Measurements from ENCODE around the gene PKMYT1. TPM values are rescaled to one million over a fixed set of nuclear protein-coding genes. Genes with fewer than 3 reads are reported as not detected.
"Not testable (repeated sequence)": the region's sequence is repeated elsewhere in the genome, so short reads cannot be mapped to it uniquely, and the experiment has no call there.

The PKMYT1 gene
- total RNA-seq, 2 donors from 2014 or later, result 4.4 to 12.6 TPM

DNA sequence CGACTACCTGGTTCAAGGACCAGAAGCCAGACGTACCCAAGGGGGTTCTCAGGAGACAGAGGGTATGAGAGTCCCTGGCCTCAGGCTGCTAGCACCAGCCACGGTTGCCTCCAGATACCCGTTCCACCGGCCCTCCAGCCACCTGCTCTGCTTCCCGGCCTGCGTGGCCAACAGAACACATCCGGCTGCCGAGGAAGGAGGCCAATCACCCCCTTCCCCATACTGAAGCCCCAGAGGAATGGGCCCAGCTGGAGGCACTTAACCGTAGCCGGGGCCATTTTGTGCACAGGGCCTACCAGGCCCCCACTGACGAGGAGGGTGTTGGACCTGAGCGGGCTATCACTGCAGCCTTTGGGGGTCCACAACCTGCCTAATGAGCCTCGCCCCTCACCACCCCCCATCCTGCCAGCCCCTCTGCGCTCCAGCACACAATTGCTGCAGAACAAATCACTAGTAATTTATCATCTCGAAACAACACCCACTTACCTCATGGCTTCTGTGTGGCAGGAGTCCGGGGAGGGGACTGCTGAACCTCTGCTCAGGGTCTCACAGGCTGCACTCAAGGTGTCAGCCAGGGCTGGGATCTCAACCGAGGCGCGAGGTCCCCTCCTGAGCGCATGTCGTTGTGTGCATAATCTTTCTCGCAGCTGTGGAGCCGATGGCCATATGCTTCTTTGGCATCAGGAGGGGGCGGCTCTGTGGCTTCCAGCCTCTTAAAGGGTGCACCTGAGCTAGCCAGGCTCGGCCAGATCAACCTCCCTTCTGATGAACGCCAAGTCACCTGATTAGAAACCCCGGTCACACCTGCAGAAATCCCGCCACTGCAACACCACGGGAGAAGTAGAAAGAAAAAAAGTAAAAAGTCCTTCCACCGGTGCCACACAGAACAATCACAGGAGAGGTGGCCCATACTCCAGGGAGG, 26.3 kb downstream of the PKMYT1 start:
- intact Hi-C loops (cut with DNase I, micrococcal nuclease), result no loop called here
- ATAC-seq (no peak), DNase-seq (no peak)

DNA sequence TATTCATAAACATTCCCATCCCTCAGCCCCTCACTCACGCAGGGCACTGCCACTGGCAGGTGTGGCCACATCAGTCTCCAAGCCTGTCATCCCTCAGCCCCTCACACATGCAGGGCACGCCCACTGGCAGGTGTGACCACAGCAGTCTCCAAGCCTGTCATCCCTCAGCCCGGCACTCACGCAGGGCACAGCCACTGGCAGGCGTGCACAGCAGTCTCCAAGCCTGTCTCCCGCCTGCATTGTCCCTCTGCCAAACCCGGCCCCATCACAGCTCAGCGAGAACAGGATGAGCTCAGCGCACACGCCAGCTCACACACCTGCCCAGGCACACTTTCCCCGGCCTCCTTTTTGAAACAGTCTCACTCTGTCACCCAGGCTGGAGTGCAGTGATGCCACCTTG, 27.6 kb downstream of the PKMYT1 start:
- ATAC-seq (peak; percentile 20), DNase-seq (no peak)
- intact Hi-C loops (cut with DNase I, micrococcal nuclease), result no loop called here

DNA sequence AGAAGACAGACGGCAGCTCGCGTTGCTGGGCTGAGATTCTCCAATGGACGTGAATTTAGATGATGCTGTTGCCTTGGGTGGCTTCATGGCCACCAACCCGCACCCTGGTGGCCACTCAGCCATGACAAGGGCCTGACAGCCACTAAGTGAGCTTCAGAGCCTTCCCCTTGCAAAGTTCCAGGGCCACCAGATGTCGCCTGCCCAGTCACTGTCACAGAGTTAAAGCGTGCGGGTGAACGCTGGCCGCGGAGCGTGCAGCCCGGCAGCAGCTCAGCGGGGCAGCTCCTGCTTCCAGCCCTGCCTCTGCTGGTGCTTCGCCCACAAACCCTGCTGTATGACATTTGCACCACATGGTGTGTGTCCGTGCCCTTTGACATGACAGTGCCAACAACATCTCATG, 29.5 kb downstream of the PKMYT1 start:
- DNase-seq, result no peak
- intact Hi-C loops (cut with DNase I, micrococcal nuclease), result no loop called here
- no peak for ATAC-seq

DNA sequence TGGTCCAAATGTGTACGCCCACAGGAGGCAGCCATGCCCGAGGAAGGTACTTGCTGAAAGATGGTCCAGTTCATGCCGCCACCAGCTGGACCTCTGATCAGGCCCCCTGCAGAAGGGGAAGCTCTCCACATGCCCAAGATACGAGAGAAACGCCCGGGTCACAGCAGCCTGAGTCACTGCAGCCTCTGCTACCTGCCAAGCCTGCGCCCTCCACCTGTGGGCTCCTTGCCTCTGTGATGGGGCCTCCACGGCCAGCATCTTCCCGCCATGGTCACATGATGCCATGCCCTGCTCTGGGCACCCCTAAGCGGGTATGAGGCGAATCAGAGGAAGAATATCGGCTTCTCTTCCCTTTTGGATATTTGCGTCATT, 29.9 kb downstream of the PKMYT1 start:
- intact Hi-C loops (cut with DNase I, micrococcal nuclease), result no loop called here
- no peak for ATAC-seq
- no peak for DNase-seq

DNA sequence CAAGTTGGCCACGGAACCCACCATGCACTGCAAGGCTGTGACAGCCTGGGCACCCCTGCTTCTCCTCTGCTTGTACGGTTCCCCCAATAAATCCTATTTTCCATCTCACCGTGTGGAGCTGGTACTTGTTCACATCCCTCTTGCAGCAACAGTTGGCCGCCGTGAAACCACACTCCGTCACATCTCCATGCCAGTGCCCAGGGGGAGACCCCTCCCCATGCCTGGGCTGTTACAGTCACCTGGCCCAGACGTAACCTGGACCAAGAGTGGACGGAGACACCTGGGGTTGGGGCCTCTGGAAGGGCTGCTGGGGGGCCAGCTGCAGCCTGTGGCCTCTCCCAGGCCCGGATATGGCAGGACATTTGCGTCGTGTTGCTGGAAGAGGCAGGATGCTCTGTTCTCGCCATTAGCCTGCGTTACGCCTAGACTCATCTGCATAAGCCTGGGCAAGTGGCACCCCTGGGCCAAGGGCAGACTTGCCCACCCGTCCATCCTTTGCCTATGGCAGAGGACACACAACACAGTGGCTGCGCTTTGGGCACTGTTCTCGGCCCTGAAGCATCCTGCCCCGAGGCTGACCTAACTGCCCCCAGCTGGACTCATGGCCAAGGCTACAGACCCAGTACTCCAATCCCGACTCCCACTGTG, 30.4 kb downstream of the PKMYT1 start:
- no peak for ATAC-seq
- intact Hi-C loops (cut with DNase I, micrococcal nuclease), result no loop called here

DNA sequence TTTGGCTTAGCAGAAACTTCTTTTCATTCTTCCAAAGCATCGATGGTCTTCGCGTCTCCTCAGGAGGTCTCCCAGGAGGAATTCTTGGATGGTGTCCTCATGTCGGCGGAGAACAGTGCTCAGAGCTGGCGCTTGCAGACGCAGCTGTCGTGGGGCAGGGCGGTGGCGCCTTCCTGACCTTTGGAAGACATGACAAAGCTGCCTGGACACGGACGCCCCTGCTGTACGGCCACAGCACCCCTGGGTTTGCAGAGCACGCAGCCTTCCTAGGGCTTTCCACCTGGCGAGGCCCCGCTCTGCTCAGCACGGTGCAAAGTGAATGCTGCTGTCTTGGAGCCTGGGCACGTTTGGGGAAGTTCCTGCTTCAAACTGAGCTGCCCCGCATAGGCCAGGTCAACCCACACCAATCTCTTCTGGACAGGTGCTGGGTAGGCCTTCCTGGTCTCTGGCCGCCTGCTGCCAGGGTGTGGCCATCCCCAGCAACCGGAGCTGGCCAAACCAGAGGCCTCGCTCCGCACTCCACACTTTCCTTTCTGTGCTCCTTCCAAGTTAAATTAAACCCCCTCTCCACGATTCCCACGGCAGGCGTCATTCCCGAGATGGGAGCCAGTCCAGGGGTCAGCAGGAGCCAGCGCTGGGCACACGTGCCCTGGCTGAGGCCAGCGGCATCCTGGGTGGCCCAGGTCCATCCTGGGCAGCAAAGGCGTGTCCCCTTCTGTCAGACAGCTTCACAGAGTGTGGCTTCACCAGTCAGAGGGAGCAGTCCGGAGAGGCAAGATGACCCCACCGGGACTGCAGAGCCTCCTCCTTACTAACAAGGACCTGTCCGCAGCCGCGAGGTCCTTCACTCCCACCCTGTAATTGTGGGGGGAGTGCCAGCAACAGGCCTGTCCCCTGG, 31.2 kb downstream of the PKMYT1 start:
- DNase-seq (no peak), ATAC-seq (no peak)
- intact Hi-C loops (cut with DNase I, micrococcal nuclease), result no loop called here

More for the DNA sequence above, 30.4 kb downstream of the PKMYT1 start:
- DNase-seq, result no peak

DNA sequence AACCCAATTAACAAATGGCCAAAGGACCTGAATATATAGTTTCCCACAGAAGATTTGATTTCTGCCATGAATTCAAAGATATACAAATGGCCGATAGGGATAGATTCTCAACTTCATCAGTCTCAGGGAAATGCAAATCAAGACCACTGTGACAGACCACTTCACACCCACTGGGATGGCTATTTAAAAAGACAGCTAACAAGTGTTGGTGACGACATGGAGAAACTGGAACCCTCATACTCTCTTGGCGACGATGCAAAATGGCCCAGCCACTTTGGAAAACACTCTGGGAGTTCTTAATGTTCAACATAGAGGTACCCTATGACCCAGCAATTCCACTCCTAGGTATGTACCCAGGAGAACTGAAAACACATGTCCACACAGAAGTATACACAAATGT, 33.6 kb downstream of the PKMYT1 start:
- intact Hi-C loops (cut with DNase I, micrococcal nuclease), result no loop called here
- ATAC-seq (no peak), DNase-seq (no peak)

DNA sequence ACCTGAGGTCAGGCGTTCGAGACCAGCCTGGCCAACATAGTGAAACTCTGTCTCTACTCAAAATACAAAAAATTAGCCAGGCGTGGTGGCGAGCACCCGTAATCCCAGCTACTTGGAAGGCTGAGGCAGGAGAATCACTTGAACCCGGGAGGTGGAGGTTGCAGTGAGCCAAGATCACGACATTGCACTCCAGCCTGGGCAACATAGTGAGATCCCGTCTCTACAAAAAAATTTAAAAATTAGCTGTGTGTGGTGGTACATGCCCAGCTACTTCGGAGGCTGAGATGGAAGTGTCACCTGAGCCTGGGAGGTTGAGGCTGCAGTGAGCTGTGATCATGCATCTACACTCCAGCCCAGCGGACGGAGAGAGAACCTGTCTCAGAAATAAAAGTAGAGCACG, 36.5 kb downstream of the PKMYT1 start:
- intact Hi-C loops (cut with DNase I, micrococcal nuclease); ATAC-seq; DNase-seq: not testable (repeated sequence)

DNA sequence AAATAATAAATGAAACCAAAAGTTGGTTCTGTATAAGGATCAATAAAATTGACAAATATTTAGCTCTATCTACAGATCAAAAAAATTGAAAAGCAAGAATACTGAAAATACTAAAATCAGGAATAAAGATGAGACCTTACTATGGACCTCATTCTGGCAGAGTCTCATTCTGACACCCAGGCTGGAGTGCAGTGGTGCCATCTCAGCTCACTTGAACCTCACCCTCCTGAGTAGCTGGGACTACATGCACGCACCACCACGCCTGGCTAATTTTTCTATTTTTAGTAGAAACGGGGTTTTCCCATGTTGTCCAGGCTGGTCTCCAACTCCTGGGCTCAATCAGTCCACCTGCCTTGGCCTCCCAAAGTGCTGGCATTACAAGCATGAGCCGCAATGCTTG, 38.2 kb downstream of the PKMYT1 start:
- ATAC-seq (no peak), DNase-seq (no peak)
- intact Hi-C loops (cut with DNase I, micrococcal nuclease), result no loop called here

DNA sequence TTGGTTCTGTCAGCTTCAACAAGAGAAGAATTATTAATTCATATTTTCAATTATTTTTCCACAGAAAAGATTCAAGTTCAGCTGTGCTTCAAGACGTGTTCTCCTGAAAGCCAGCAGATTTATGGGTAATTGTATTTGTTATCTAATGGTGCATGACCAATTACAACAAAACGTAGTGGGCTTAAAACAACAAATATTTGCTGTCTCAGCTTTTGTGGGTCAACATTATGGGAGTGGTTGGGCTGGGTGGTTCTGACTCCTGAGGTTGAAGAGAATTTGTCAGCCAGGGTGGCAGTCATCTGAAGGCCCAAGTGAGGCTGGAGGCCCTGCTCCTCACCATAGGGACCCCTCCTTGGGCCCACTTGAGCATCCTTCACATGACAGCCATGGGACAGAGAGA, 40.3 kb downstream of the PKMYT1 start:
- ATAC-seq, result no peak
- no peak for DNase-seq
- intact Hi-C loops (cut with DNase I, micrococcal nuclease), result no loop called here

DNA sequence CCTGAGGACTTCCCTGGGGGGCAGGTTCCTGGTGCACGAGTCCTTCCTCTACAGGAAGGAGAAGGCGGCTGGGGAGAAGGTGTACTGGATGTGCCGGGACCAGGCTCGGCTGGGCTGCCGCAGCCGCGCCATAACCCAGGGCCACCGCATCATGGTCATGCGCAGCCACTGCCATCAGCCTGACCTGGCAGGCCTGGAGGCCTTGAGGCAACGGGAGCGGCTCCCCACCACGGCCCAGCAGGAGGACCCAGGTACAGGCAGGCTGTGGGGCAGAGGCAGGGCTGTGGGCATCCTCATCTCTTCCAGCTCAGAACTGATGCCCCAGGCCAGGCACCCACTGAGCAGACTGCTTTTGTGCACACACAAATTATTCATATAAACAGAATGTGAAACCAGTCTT, 42.0 kb downstream of the PKMYT1 start:
- intact Hi-C loops (cut with DNase I, micrococcal nuclease), result no loop called here
- ATAC-seq (no peak), DNase-seq (no peak)

DNA sequence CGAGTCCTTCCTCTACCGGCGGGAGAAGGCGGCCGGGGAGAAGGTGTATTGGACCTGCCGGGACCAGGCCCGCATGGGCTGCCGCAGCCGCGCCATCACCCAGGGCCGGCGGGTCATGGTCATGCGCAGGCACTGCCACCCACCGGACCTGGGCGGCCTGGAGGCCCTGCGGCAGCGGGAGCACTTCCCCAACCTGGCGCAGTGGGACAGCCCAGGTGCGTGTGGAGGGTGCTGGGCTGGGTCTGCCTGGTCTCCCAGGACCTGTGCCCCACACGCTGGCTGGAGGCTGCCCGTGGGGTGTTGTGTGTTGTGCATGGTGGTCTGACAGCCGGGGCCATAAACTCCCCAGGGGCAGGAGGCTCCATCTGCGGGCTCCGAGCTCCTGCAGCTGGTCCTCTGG, 43.1 kb downstream of the PKMYT1 start:
- intact Hi-C loops (cut with DNase I, micrococcal nuclease), result no loop called here
- ATAC-seq (no peak), DNase-seq (no peak)

DNA sequence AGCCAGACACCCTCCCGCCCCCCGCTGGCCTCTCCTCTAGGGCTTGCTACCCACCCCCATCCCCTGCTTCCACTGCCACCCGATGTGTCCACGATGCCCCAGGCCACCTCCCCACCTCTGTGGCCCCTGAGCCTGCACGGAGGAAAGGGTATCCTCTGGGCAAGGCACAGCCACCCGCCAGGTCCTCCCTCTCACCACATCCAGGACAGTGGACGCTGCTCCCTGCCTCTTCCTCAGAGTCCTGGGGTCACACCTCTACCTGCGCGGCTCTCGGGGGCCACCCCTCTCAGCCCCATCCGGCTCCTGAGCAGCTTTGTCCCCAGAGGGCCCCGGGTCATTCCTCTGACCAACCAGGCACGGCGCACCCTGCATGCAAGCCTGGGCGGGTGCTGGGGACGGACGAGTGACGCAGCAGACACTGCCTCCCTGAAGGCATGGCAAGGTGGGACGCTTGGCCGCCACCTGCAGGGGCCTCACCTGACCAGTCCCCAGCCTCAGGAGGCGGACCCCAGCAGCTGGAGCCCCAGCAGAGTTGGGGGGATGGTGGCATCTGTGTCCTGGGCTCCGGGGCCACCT, 43.7 kb downstream of the PKMYT1 start:
- no peak for DNase-seq
- ATAC-seq, result no peak
- intact Hi-C loops (cut with DNase I, micrococcal nuclease), result no loop called here

DNA sequence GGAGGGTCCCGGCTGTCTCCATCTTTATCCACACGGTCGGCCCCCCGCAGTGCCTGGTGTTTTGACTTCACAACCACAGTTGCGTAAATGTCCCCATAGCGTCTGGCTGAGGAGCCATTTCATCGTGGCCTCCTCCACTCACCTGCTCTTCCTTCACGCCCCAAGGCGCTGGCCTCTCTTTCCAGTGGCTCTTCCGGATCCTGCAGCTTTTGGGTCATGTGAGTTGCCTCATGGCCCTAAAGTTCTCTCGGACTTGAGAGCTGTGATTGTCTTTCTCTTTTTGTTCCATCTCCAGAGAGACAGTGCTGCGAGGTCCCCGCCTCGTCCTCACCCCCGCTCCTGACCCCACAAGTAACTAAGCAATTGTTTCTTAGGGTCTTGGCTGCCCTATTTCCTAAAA, 45.8 kb downstream of the PKMYT1 start:
- intact Hi-C loops (cut with DNase I, micrococcal nuclease), result no loop called here
- ATAC-seq, result no peak

DNA sequence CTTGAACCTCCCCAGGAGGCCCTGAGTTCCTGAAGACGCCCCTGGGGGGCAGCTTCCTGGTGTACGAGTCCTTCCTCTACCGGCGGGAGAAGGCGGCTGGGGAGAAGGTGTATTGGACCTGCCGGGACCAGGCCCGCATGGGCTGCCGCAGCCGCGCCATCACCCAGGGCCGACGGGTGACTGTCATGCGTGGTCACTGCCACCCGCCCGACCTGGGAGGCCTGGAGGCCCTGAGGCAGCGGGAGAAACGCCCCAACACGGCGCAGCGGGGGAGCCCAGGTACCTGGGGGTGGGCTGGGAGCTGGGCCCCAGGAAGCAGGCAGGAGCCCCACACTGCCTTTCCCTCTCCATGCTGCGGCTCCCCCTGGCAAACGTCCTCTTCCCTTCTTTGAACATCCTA, 46.5 kb downstream of the PKMYT1 start:
- DNase-seq (no peak), ATAC-seq (no peak)
- intact Hi-C loops (cut with DNase I, micrococcal nuclease), result no loop called here

More for the DNA sequence above, 45.8 kb downstream of the PKMYT1 start:
- no peak for DNase-seq

DNA sequence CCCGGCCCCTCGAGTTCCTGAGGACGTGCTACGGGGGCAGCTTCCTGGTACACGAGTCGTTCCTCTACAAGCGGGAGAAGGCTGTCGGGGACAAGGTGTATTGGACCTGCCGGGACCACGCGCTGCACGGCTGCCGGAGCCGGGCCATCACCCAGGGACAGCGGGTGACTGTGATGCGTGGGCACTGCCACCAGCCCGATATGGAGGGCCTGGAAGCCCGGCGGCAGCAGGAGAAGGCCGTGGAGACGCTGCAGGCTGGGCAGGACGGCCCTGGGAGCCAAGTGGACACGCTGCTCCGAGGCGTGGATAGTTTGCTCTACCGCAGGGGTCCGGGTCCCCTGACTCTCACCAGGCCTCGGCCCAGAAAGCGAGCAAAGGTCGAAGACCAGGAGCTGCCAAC, 47.1 kb downstream of the PKMYT1 start:
- ATAC-seq, result no peak
- intact Hi-C loops (cut with DNase I, micrococcal nuclease), result no loop called here
- DNase-seq, result no peak

DNA sequence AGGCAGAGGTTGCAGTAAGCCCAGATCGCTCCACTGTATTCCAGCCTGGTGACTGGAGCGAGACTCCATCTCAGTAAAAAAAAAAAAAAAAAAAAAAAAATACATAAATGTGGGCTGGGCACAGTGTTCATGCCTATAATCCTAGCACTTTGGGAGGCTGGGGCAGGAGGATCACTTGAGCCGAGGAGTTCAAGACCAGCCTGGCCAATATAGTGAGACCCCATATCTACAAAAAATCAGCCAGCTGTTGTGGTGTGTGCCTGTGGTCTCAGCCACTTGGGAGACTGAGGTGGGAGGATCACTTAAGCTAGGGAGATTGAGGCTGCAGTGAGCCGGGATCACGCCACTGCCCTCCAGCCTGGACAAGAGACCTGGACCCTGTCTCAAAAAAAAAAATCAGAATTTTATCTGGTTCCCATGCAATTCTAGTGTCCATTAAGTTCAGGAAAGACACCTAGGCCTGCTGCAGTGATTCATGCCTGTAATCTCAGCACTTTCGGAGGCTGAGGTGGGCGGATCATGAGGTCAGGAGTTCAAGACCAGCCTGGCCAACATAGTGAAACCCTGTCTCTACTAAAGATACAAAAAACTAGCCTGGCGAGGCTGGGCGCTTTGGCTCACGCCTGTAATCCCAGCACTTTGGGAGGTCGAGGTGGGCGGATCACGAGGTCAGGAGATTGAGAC, 48.9 kb downstream of the PKMYT1 start:
- DNase-seq; intact Hi-C loops (cut with DNase I, micrococcal nuclease); ATAC-seq: not testable (repeated sequence)

DNA sequence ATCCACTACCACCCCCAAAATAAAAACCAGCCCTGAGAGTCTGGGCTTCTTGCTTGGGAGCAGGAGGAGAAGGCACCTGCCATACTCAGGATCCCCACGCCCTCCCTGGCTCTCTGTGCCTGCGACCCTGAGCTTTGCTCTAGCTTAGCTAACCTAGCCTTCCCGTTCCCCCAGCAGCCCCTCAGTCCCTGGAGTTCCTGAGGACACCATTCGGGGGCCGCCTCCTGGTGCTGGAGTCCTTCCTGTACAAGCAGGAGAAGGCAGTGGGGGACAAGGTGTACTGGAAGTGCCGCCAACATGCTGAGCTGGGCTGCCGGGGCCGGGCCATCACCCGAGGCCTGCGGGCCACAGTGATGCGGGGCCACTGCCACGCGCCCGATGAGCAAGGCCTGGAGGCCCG, 50.0 kb downstream of the PKMYT1 start:
- DNase-seq (no peak), ATAC-seq (no peak)
- intact Hi-C loops (cut with DNase I, micrococcal nuclease), result no loop called here

DNA sequence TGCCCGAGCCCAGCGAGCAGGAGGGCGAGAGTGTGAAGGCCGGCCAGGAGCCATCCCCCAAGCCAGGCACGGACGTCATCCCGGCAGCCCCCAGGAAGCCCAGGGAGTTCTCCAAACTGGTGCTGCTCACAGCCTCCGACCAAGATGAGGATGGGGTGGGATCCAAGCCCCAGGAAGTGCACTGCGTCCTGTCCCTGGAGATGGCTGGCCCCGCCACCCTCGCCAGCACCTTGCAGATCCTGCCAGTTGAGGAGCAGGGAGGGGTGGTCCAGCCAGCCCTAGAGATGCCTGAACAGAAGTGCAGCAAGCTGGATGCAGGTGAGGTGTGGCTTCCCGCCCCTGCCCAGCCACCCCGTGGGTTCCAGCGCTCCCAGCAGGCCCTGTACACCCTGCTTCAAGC, 50.6 kb downstream of the PKMYT1 start:
- DNase-seq, result no peak
- ATAC-seq, result no peak
- intact Hi-C loops (cut with DNase I, micrococcal nuclease), result no loop called here
